ENCODE measurements around the gene SLC35E1.

- TF ChIP-seq POLR2A (IDR thresholded peaks at IDR 0.05) = no peak
- TF ChIP-seq, protein P1, sequence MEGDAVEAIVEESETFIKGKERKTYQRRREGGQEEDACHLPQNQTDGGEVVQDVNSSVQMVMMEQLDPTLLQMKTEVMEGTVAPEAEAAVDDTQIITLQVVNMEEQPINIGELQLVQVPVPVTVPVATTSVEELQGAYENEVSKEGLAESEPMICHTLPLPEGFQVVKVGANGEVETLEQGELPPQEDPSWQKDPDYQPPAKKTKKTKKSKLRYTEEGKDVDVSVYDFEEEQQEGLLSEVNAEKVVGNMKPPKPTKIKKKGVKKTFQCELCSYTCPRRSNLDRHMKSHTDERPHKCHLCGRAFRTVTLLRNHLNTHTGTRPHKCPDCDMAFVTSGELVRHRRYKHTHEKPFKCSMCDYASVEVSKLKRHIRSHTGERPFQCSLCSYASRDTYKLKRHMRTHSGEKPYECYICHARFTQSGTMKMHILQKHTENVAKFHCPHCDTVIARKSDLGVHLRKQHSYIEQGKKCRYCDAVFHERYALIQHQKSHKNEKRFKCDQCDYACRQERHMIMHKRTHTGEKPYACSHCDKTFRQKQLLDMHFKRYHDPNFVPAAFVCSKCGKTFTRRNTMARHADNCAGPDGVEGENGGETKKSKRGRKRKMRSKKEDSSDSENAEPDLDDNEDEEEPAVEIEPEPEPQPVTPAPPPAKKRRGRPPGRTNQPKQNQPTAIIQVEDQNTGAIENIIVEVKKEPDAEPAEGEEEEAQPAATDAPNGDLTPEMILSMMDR (IDR thresholded peaks at IDR 0.05) = no peak
Measured at GRCh38 chr19:16582486-16583261, 10.5 kb upstream of the SLC35E1 start.

Data from heart left ventricle (tissue), 13 donors.